B cell (primary cell): ENCODE data around the gene AXDND1. TPM values are rescaled to one million over a fixed set of nuclear protein-coding genes. Genes with fewer than 3 reads are reported as not detected.

ENCODE experiments used
- ATAC-seq: fragments of 200-7000 bp; cut with Tn5 transposase; one replicate; pipeline ENCODE4 v1.10.0; 2021; ENCODE audit warnings: low read depth, mild to moderate bottlenecking, moderate number of reproducible peaks, moderate library complexity
- CTCF ChIA-PET: fragments of 350-600 bp; sonication (Branson Sonifier 250); formaldehyde crosslinking; loops from one replicate; lab custom pipeline; 2021; ENCODE audit warnings: antibody characterized with exemption, inconsistent platforms; lab: Charles Lee
- POLR2A ChIA-PET: fragments of 350-600 bp; sonication (Branson Sonifier 250); formaldehyde crosslinking; loops from one replicate; lab custom pipeline; 2021; ENCODE audit warnings: antibody characterized with exemption; lab: Charles Lee
- DNase-seq: peaks from one replicate; pipeline ENCODE4 v3.0.0; 2013
- H2AFZ ChIP-seq: 2 replicates; pipeline ENCODE4 v1.6.1; 2012; ENCODE audit warnings: mild to moderate bottlenecking, low read depth, low read length; ENCODE audit not compliant: insufficient read depth, poor library complexity, severe bottlenecking
- H3K27ac ChIP-seq, 2 donors: 1 replicate in 1 of 2; 2 replicates in 1 of 2; pipeline ENCODE4 v1.5.1; 2012 to 2013; ENCODE audit warnings: low read length in 2 of 2, mild to moderate bottlenecking in 2 of 2, moderate library complexity in 1 of 2
- H3K27me3 ChIP-seq, 4 experiments: fragments of 200-600 bp in 1 of 4; sonication (generic) in 1 of 4; replicated peaks in 1 of 4; 1 replicate in 2 of 4; 2 replicates in 2 of 4; pipeline versions ENCODE4 v1.6.1 to v1.7.0; 2013 to 2016; ENCODE audit warnings: low read length in 3 of 4, mild to moderate bottlenecking in 2 of 4, mixed read lengths in 1 of 4, moderate library complexity in 1 of 4; ENCODE audit not compliant: insufficient read depth in 4 of 4, control insufficient read depth in 3 of 4; ENCODE audit errors: control extremely low read depth in 1 of 4
- H3K36me3 ChIP-seq, 2 experiments: replicated peaks in 1 of 2; 1 replicate in 1 of 2; 2 replicates in 1 of 2; pipeline versions ENCODE4 v1.6.1 to v1.7.1; 2013; ENCODE audit warnings: low read length in 1 of 2; ENCODE audit not compliant: insufficient read depth in 2 of 2, control insufficient read depth in 1 of 2; ENCODE audit errors: control extremely low read depth in 1 of 2, extremely low read depth in 1 of 2
- H3K4me1 ChIP-seq, 2 donors: fragments of 200-600 bp in 1 of 2; sonication (generic) in 1 of 2; 1 replicate in 1 of 2; 2 replicates in 1 of 2; pipeline versions ENCODE4 v1.5.1 to v1.6.1; 2013 to 2017; ENCODE audit warnings: low read length in 2 of 2; ENCODE audit not compliant: control insufficient read depth in 2 of 2, insufficient read depth in 2 of 2
- H3K4me2 ChIP-seq: replicated peaks from 2 replicates; pipeline ENCODE3; 2012; ENCODE audit warnings: mild to moderate bottlenecking, low read depth, low read length; ENCODE audit not compliant: poor library complexity, severe bottlenecking
- H3K4me3 ChIP-seq, 5 experiments: fragments of 200-600 bp in 1 of 5; sonication (generic) in 1 of 5; 1 replicate in 3 of 5; 2 replicates in 2 of 5; pipeline versions ENCODE4 v1.5.1 to v1.7.0; 2011 to 2016; ENCODE audit warnings: low read length in 4 of 5, mild to moderate bottlenecking in 4 of 5, low read depth in 2 of 5, control low read depth in 1 of 5, moderate library complexity in 1 of 5; ENCODE audit not compliant: insufficient read depth in 1 of 5; ENCODE audit errors: control extremely low read depth in 1 of 5, extremely low read depth in 1 of 5
- H3K79me2 ChIP-seq: fragments of 200-600 bp; sonication (generic); one replicate; pipeline ENCODE4 v1.6.0; 2016; ENCODE audit warnings: low read length; ENCODE audit not compliant: control insufficient read depth, insufficient read depth
- H3K9ac ChIP-seq: fragments of 200-600 bp; sonication (generic); 2 replicates; pipeline ENCODE4 v1.6.1; 2017; ENCODE audit warnings: mild to moderate bottlenecking, low read length, moderate library complexity
- H3K9me3 ChIP-seq, 3 donors: one replicate each; pipeline versions ENCODE4 v1.6.1 to v1.7.1; 2013; ENCODE audit warnings: low read length in 2 of 3; ENCODE audit not compliant: control insufficient read depth in 2 of 3, insufficient read depth in 1 of 3; ENCODE audit errors: control extremely low read depth in 1 of 3
- H4K20me1 ChIP-seq: 2 replicates; pipeline ENCODE4 v1.6.0; 2012; ENCODE audit warnings: mild to moderate bottlenecking, low read length; ENCODE audit not compliant: insufficient read depth, control insufficient read depth, poor library complexity, severe bottlenecking
- H3K27ac Mint-ChIP-seq: one replicate; pipeline ENCODE4 v1.8.0; 2021; ENCODE audit warnings: mixed read lengths
- H3K27me3 Mint-ChIP-seq: one replicate; pipeline ENCODE4 v1.8.0; 2021; ENCODE audit warnings: mixed read lengths
- H3K4me1 Mint-ChIP-seq: one replicate; pipeline ENCODE4 v1.8.0; 2021; ENCODE audit warnings: mixed read lengths
- H3K4me3 Mint-ChIP-seq: one replicate; pipeline ENCODE4 v1.8.0; 2021; ENCODE audit warnings: mixed read lengths
- H3K9me3 Mint-ChIP-seq: one replicate; pipeline ENCODE4 v1.8.0; 2022; ENCODE audit warnings: mixed read lengths; ENCODE audit not compliant: insufficient read depth
- EZH2 ChIP-seq: IDR thresholded peaks from 2 replicates; pipeline ENCODE4 v1.6.1; 2012; ENCODE audit warnings: borderline replicate concordance, low read depth, mild to moderate bottlenecking, moderate library complexity, low read length; ENCODE audit not compliant: insufficient read depth, poor library complexity, severe bottlenecking
- WGBS: methylation state at CpG from one replicate; pipeline ENCODE4 v1.1.5; 2013; ENCODE audit warnings: missing lambda C conversion rate; ENCODE audit not compliant: insufficient coverage; 5-methylcytosine and 5-hydroxymethylcytosine counted together
- intact Hi-C: fragments of 100-400 bp; cut with micrococcal nuclease; formaldehyde crosslinking; loops from one replicate; pipeline ENCODE4 v1.10.0; 2022
- polyA plus RNA-seq: library from polyadenylated mRNA; depleted of rRNA; stranded (reverse); fragments of >200 nt; gene quantifications from 2 replicates; pipeline ENCODE4 v1.2.3, GENCODE V29; 2012
- total RNA-seq, 2 donors: library from RNA; stranded (reverse); fragments of 120-200 nt in 1 of 2; gene quantifications; 1 replicate in 1 of 2; 2 replicates in 1 of 2; pipeline versions ENCODE4 v1.2.3 to v1.2.4, GENCODE V29; 2013 to 2022
- TF ChIP-seq, protein P1 (sequence below): fragments of 200-600 bp; IDR thresholded peaks from one replicate; pipeline ENCODE4 v1.8.0; 2022; ENCODE audit warnings: antibody characterized with exemption, mild to moderate bottlenecking

AXDND1 gene
- total and polyA plus RNA-seq, 2 donors (not counting 1 experiment from before 2014, with no cell fraction given): 0.40 to 1.1 TPM

DNA sequence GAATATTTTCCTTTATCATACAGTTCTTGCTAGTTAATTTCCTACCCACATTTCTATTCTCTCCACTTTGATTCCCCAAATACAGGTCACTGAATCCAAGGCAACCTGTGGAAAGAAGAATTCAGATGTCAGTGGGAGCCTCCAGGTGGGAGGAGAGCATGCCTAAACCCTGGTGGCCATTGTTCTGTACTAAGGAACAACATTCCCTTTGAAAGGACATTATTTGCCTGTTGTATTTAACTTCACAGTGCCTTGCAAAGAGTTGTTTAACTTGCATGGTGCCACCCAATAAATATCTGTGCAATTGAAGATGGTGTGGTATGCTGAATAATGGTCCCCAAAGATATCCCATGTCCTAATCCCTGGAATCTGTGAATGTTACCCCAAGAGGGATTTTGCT lies 188.7 kb downstream of the AXDND1 start:
- H3K4me3 Mint-ChIP-seq: no peak overlapping the region
- no peak for TF ChIP-seq EZH2
- TF ChIP-seq, protein P1, sequence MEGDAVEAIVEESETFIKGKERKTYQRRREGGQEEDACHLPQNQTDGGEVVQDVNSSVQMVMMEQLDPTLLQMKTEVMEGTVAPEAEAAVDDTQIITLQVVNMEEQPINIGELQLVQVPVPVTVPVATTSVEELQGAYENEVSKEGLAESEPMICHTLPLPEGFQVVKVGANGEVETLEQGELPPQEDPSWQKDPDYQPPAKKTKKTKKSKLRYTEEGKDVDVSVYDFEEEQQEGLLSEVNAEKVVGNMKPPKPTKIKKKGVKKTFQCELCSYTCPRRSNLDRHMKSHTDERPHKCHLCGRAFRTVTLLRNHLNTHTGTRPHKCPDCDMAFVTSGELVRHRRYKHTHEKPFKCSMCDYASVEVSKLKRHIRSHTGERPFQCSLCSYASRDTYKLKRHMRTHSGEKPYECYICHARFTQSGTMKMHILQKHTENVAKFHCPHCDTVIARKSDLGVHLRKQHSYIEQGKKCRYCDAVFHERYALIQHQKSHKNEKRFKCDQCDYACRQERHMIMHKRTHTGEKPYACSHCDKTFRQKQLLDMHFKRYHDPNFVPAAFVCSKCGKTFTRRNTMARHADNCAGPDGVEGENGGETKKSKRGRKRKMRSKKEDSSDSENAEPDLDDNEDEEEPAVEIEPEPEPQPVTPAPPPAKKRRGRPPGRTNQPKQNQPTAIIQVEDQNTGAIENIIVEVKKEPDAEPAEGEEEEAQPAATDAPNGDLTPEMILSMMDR: no peak
- ChIA-PET POLR2A (no interaction called here), CTCF (no interaction called here)
- DNase-seq: no peak
- Histone ChIP-seq H3K4me3 (no peak overlapping the region), H3K27me3 (peaks cover 0 to 3% (median 0%) of the 10 kb centered on the region in 4 experiments), H3K9me3 (no peaks in the 10 kb centered on the region), H4K20me1 (no peaks in the 10 kb centered on the region), H3K4me1 (no peaks in the 10 kb centered on the region), H2AFZ (no peak overlapping the region), H3K79me2 (no peaks in the 10 kb centered on the region), H3K27ac (no peak overlapping the region), H3K4me2 (no peak overlapping the region), H3K36me3 (no peaks in the 10 kb centered on the region), H3K9ac (no peak overlapping the region)
- no peak overlapping the region for H3K27ac Mint-ChIP-seq
- intact Hi-C loops: no loop called here
- ATAC-seq: no peak
- H3K27me3 Mint-ChIP-seq: peaks cover 6% of the 10 kb centered on the region
- H3K4me1 Mint-ChIP-seq: no peaks in the 10 kb centered on the region
- no peaks in the 10 kb centered on the region for H3K9me3 Mint-ChIP-seq

DNA sequence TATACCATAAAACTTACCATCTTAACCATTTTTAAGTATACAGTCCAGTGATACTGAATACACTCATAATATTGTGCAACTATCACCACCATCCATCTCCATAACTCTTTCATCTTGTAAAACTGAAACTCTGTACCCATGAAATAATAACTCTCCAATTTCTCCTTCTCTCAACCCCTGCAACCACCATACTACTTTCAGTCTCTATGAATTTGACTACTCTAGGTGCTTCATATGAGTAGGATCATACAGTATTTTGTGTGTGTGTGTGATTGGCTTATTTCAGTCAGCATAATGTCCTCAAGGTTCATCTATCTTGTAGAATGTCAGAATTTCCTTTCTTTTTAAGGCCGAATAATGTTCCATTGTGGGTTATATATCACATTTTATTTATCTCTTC lies 192.3 kb downstream of the AXDND1 start:
- peaks cover 6% of the 10 kb centered on the region for H3K27me3 Mint-ChIP-seq
- ChIA-PET POLR2A (no interaction called here), CTCF (no interaction called here)
- no peaks in the 10 kb centered on the region for H3K9me3 Mint-ChIP-seq
- Histone ChIP-seq H3K27ac (no peak overlapping the region), H3K79me2 (no peaks in the 10 kb centered on the region), H4K20me1 (no peaks in the 10 kb centered on the region), H3K9me3 (no peaks in the 10 kb centered on the region), H3K27me3 (peaks cover 0 to 3% (median 0%) of the 10 kb centered on the region in 4 experiments), H3K36me3 (no peaks in the 10 kb centered on the region), H3K4me1 (no peaks in the 10 kb centered on the region), H3K4me2 (no peak overlapping the region), H3K9ac (no peak overlapping the region), H2AFZ (no peak overlapping the region), H3K4me3 (no peak overlapping the region)
- H3K27ac Mint-ChIP-seq: no peak overlapping the region
- WGBS: no CpG with 5 or more reads among the region's 1 CpG
- DNase-seq: no peak
- TF ChIP-seq EZH2: no peak
- TF ChIP-seq, protein P1: no peak
- no peaks in the 10 kb centered on the region for H3K4me1 Mint-ChIP-seq
- no peak overlapping the region for H3K4me3 Mint-ChIP-seq
- intact Hi-C loops: no loop called here
- no peak for ATAC-seq
